ENCODE data around the gene MSRB1. TPM values are rescaled to one million over a fixed set of nuclear protein-coding genes. Genes with fewer than 3 reads are reported as not detected.

Gene MSRB1
- total and polyA plus RNA-seq, 9 of the 15 experiments (the other 6 are each of a cell fraction or from before 2014, with no cell fraction given) = 5.4 to 33.7 (median 25.7) TPM

DNA sequence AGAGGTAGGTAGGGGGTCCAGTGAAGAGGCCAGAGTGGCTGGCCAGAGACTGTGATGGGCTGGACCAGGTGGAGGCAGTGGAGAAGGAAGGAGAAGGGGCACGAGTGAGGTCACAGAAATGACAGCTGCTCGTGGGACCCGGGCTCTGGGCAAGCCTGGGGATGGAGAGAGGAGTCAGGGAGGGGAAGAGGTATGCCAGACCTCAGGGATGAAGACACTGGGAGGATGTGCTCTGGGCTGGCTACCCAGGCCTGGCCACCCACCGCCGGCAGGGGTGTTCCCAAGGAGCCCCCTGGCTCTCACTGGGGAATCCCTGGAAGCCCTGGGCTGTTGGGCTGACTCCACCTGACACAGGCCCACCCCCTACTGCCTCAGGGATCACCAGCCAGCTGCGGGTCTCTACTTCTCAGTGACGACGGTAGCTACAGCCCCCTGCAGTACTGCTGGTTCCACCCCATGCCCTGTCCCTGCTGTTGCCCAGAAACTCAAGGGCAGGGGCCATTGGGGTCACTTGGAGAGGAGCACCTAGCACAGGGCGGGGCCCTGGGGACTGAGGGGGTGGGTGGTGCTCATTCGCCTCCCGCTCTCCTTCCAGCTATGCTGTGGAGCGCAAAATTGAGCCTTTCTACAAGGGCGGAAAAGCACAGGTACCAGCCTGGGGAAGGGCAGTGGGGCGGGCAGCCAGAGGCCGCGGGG lies 30.6 kb upstream of the MSRB1 start:
- in situ Hi-C loops (cut with MboI) (no loop called here), intact Hi-C loops (cut with micrococcal nuclease) (no loop called here)
- H3K9me3 ChIP-seq (replicated peaks; ENCODE audit: control insufficient read depth, insufficient read depth, low read depth, low read length) = no peaks in the 10 kb centered on the region
- peaks cover 7 to 76% of the 10 kb centered on the region in 2 experiments; a peak in 4 of 5 replicates for H3K4me1 ChIP-seq (replicated peaks in 1 of 2; ENCODE audit: control insufficient read depth in 2 of 2, insufficient read depth in 2 of 2, low read length in 2 of 2)
- H3K9me1 ChIP-seq (ENCODE audit: control insufficient read depth, insufficient read depth, low read length) = no peaks in the 10 kb centered on the region
- POLR2A ChIA-PET = interaction anchor here (1.4 to 1.8 kb wide), 2 partner anchors 9 to 18 kb away, joined by 3 to 10 read pairs; partner anchors contain the start of gene RPS2
- no peaks in the 10 kb centered on the region for H4K20me1 ChIP-seq (replicated peaks; ENCODE audit: control insufficient read depth, insufficient read depth, low read length)
- no peak for DNase-seq (ENCODE audit: extremely low read depth in 1 of 4, low spot score in 3 of 4)
- H3K36me3 ChIP-seq (ENCODE audit: control insufficient read depth, insufficient read depth, low read length) = peaks cover 53% of the 10 kb centered on the region; the same call in 2 of the 3 replicates
- H2AFZ ChIP-seq (ENCODE audit: low read depth, low read length) = no peak overlapping the region
- H3K79me2 ChIP-seq (ENCODE audit: control insufficient read depth, insufficient read depth, low read length) = peaks cover 38% of the 10 kb centered on the region
- no peak overlapping the region for H3K27ac ChIP-seq (ENCODE audit: extremely low read depth, low read depth, low read length)
- H3K27me3 ChIP-seq (ENCODE audit: control insufficient read depth in 2 of 2, insufficient read depth in 2 of 2, low read length in 2 of 2) = no peaks in the 10 kb centered on the region
- FAIRE-seq = no peak
- BruUV-seq (replicated peaks) = no TSS peak
- peak overlapping the region in 1 of 2 experiments; percentile 56; a peak in 2 of 4 replicates for H3K9ac ChIP-seq (ENCODE audit: insufficient read depth in 1 of 2, low read depth in 2 of 2, low read length in 2 of 2)
- CTCF ChIA-PET (ENCODE audit: low intra/inter-chr PET ratio) = no interaction called here
- ATAC-seq = no peak
- TF ChIP-seq POLR2G (IDR thresholded peaks at IDR 0.05; ENCODE audit: low read depth, low read length) = peak; percentile 21; the same call in 1 of the 2 replicates
- TF ChIP-seq CBX3 (IDR thresholded peaks at IDR 0.05; ENCODE audit: borderline replicate concordance in 1 of 2, low read length in 2 of 2) = no peak
- WGBS (ENCODE audit: insufficient coverage, low coverage, missing lambda C conversion rate) = 83% methylated on average over 10 of the region's 16 CpGs
- H3K4me2 ChIP-seq (ENCODE audit: insufficient read depth, low read length) = no peak overlapping the region
- H3K4me3 ChIP-seq = peak overlapping the region; percentile 8; the same call in 1 of the 2 replicates

- peak in 1 of 4 experiments; percentile 46 for DNase-seq (ENCODE audit: extremely low read depth in 1 of 4, low spot score in 3 of 4)
- Histone ChIP-seq H3K9me3 (replicated peaks; ENCODE audit: control insufficient read depth, insufficient read depth, low read depth, low read length) (no peaks in the 10 kb centered on the region), H4K20me1 (replicated peaks; ENCODE audit: control insufficient read depth, insufficient read depth, low read length) (no peaks in the 10 kb centered on the region), H3K9me1 (ENCODE audit: control insufficient read depth, insufficient read depth, low read length) (peaks cover 3% of the 10 kb centered on the region), H3K79me2 (ENCODE audit: control insufficient read depth, insufficient read depth, low read length) (peaks cover 38% of the 10 kb centered on the region), H3K27me3 (ENCODE audit: control insufficient read depth in 2 of 2, insufficient read depth in 2 of 2, low read length in 2 of 2) (no peaks in the 10 kb centered on the region), H2AFZ (ENCODE audit: low read depth, low read length) (0 out of 2 replicates have a peak overlapping the region, but pooled peaks have one; percentile 68), H3K9ac (ENCODE audit: insufficient read depth in 1 of 2, low read depth in 2 of 2, low read length in 2 of 2) (peak overlapping the region; percentile 90 to 99), H3K4me1 (replicated peaks in 1 of 2; ENCODE audit: control insufficient read depth in 2 of 2, insufficient read depth in 2 of 2, low read length in 2 of 2) (peaks cover 7 to 70% of the 10 kb centered on the region in 2 experiments; a peak in 4 of 5 replicates), H3K36me3 (ENCODE audit: control insufficient read depth, insufficient read depth, low read length) (peaks cover 42% of the 10 kb centered on the region; the same call in 2 of the 3 replicates), H3K4me3 (peak overlapping the region; percentile 100), H3K27ac (ENCODE audit: extremely low read depth, low read depth, low read length) (peak overlapping the region; percentile 84), H3K4me2 (ENCODE audit: insufficient read depth, low read length) (peak overlapping the region; percentile 91)
- BruUV-seq (replicated peaks) = TSS peak; percentile 59
- intact Hi-C loops (cut with micrococcal nuclease) = no loop called here
- ChIA-PET POLR2A (interaction anchor here (1.0 to 2.2 kb wide), 7 partner anchors 8 to 183 kb away, joined by 3 to 16 read pairs (median 7); partner anchors contain the start of genes GFER, NDUFB10, NOXO1 and RPS2), CTCF (ENCODE audit: low intra/inter-chr PET ratio) (no interaction called here)
- FAIRE-seq = no peak
- WGBS (ENCODE audit: insufficient coverage, low coverage, missing lambda C conversion rate) = under 1% methylated on average over 22 of the region's 22 CpGs
- in situ Hi-C loops (cut with MboI) = no loop called here
- peak; percentile 61 for ATAC-seq
- TF ChIP-seq KLF13 (tag; IDR thresholded peaks at IDR 0.05; ENCODE audit: borderline replicate concordance, low read depth) (0 out of 2 replicates have a peak, but pooled peaks have one; percentile 26), TAF1 (IDR thresholded peaks at IDR 0.05; ENCODE audit: control insufficient read depth, extremely low read depth, insufficient read depth, low read length, severe bottlenecking) (no peak), ZBTB7A (IDR thresholded peaks at IDR 0.05; ENCODE audit: borderline replicate concordance, control insufficient read depth, low read depth, low read length) (peak; percentile 67; the same call in 1 of the 2 replicates), ZNF583 (CRISPR knock-in tag; IDR thresholded peaks at IDR 0.05) (no peak), ZC3H8 (IDR thresholded peaks at IDR 0.05) (no peak)
- TF ChIP-seq, protein P1, sequence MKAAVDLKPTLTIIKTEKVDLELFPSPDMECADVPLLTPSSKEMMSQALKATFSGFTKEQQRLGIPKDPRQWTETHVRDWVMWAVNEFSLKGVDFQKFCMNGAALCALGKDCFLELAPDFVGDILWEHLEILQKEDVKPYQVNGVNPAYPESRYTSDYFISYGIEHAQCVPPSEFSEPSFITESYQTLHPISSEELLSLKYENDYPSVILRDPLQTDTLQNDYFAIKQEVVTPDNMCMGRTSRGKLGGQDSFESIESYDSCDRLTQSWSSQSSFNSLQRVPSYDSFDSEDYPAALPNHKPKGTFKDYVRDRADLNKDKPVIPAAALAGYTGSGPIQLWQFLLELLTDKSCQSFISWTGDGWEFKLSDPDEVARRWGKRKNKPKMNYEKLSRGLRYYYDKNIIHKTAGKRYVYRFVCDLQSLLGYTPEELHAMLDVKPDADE (conservative IDR thresholded peaks at IDR 0.05; ENCODE audit: control insufficient read depth, low read depth, low read length) = 0 out of 2 replicates have a peak, but pooled peaks have one; percentile 36
- TF ChIP-seq, protein P2, sequence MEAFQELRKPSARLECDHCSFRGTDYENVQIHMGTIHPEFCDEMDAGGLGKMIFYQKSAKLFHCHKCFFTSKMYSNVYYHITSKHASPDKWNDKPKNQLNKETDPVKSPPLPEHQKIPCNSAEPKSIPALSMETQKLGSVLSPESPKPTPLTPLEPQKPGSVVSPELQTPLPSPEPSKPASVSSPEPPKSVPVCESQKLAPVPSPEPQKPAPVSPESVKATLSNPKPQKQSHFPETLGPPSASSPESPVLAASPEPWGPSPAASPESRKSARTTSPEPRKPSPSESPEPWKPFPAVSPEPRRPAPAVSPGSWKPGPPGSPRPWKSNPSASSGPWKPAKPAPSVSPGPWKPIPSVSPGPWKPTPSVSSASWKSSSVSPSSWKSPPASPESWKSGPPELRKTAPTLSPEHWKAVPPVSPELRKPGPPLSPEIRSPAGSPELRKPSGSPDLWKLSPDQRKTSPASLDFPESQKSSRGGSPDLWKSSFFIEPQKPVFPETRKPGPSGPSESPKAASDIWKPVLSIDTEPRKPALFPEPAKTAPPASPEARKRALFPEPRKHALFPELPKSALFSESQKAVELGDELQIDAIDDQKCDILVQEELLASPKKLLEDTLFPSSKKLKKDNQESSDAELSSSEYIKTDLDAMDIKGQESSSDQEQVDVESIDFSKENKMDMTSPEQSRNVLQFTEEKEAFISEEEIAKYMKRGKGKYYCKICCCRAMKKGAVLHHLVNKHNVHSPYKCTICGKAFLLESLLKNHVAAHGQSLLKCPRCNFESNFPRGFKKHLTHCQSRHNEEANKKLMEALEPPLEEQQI (IDR thresholded peaks at IDR 0.05) = no peak
Measured at GRCh38 chr16:1972490-1972877, 29.5 kb upstream of the MSRB1 start.
